ENCODE results near the gene LHX3. TPM values are rescaled to one million over a fixed set of nuclear protein-coding genes. Genes with fewer than 3 reads are reported as not detected.
"Not testable (repeated sequence)": the region's sequence is repeated elsewhere in the genome, so short reads cannot be mapped to it uniquely, and the experiment has no call there.

The LHX3 gene
- polyA plus RNA-seq, 1 donor: not detected

DNA sequence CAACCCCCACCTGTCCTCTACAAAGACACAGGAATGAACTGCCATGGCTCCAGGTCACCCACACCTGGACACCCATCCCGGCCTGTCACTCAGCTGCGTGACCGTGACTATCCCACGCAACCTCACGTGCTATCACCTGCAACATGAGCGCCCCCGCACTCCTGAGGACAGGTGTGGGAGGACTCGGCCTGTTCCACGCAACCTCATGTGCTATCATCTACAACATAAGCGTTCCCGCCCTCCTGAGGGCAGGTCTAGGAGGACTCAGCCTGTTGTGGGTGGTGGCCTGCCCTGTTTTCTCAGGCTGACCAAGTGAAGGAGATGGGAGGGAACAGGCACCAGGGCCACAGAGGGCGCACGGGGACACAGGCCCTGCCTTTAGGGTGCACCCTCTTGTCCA, 36.6 kb upstream of the LHX3 start:
- DNase-seq: no peak

DNA sequence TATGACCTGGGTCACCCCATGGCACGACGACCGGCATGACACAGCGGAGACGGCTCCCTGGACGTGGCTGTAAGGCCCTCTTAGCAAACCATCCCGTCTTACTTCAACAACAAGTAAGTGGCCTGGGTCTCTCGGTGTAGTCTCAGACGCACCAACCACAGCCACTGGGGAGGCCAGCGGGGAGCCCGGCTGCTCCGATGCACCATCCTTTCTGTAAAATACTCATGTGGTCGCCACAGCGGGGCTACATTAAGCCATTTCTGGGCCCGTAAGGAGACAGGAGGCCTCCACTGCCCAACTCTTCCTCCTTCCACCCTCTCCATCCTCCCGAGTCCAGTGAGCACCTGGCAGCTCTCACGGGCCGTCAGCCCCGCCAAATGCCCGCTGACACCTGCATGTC, 36.0 kb upstream of the LHX3 start:
- DNase-seq: no peak

- no peak for DNase-seq
These were observed 35.0 kb upstream of the LHX3 start for GRCh38 chr9:136239983-136240330.

GRCh38 chr9:136239135-136239982, 34.4 kb upstream of the LHX3 start:
- no peak for DNase-seq

GRCh38 chr9:136238342-136238732, 33.4 kb upstream of the LHX3 start:
- no peak for DNase-seq

DNA sequence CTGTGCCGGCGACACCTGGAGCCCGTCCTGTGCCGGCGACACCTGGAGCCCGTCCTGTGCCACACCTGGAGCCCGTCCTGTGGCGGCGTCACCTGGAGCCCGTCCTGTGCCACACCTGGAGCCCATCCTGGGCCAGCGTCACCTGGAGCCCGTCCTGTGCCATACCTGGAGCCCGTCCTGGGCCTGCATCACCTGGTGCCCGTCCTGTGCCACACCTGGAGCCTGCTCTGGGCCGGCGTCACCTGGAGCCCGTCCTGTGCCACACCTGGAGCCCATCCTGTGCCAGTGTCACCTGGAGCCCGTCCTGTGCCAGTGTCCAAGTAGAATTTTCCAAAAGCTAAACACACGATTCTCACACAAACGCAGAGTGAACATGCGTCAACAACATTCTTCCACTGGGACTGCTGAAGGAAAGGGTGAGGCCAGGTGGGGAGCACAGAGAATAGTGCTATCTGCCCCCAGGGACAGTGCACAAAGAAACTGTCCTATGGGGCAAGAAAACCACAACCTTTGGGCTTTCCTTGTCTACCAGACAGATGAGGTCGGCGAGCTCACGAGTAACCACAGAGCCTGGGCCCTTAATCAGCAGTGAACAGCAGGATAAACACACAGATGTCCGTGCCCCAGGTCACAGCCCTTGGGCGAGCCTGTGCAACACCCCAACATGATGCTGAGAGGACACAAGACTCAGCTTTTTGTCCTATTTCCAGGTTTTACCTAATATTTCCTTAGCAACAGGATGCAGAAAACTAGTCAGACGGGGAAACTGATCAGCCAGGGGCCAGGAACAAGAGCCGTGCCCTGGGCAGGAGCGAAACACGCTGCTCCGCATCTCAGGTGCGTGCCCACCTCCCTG, 32.8 kb upstream of the LHX3 start:
- DNase-seq: no peak

DNA sequence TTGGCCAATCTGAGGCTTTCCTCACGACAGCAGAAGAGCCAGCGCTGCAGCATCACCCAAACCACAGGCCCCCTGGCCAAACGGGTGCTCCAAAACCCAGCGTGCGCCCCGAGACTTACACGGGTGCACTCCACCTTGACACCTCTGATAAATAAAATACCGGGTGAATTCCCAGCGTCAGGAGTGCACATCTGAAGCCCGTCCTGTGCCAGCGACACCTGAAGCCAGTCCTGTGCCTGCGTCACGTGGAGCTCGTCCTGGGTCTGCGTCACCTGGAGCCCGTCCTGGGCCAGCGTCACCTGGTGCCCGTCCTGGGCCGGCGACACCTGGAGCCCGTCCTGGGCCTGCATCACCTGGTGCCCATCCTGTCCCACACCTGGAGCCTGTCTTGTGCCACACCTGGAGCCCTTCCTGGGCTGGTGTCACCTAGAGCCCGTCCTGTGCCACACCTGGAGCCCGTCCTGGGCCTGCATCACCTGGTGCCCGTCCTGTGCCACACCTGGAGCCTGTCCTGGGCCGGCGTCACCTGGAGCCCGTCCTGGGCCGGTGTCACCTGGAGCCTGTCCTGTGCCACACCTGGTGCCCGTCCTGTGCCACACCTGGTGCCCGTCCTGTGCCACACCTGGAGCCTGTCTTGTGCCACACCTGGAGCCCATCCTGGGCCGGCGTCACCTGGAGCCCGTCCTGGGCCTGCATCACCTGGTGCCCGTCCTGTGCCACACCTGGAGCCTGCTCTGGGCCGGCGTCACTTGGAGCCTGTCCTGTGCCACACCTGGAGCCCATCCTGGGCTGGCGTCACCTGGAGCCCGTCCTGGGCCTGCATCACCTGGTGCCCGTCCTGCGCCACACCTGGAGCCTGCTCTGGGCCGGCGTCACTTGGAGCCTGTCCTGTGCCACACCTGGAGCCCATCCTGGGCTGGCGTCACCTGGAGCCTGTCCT, 31.8 kb upstream of the LHX3 start:
- not testable (repeated sequence) for DNase-seq

GRCh38 chr9:136235709-136236455, 31.0 kb upstream of the LHX3 start:
- no peak for DNase-seq

DNA sequence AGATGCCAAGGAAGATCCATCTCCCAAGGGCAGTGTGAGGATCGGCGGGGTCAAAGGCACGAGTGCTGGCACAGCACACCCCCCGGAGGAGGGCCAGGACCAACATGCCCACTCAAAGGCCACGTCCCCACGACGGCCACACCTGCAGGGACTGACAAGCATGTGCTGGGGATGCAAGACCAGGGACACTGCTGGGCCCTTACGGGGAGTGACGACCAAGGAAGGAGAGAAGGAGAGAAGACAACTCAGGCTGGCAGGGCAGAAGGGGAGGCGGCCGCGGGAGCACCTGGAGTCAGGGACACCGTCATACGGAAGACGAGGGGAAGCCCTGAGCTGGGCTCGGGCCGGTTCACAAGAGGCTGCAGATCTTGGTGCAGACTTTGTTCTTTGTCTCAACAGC, 30.2 kb upstream of the LHX3 start:
- no peak for DNase-seq

DNA sequence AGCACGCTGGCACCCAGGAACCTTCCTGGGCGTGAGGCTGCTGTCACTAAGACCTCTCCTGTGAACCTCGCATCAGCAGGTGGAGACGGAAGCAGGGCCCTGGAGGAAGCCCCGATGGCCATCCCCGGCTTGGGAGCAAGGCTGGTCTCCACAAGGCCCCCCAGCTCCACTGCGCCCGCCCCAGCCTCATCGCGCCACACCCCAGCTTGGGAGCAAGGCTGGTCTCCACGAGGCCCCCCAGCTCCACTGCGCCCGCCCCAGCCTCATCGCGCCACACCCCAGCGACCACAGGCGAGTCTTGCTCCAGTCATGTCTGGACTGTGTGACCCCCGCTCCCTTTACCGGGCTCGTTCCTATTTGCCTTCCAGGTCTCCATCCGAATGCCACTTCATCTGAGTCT, 29.7 kb upstream of the LHX3 start:
- DNase-seq: no peak

DNA sequence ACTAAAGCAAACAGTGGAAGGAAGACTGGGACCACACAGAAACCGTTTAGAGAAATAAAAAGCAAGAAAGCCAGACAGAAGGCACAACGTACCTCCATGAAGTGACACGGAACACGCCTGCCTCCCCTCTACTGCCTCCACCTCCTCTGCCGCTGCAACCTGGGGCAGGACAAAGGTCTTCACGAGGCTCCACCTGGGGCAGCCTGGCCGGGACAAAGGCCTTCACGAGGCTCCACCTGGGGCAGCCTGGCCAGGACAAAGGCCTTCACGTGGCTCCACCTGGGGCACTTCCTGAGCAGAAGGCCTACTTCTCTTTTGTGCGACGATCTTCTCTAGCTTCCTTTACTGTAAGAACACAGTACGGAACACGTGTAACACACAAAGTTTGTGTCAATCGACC, 28.9 kb upstream of the LHX3 start:
- DNase-seq: no peak

GRCh38 chr9:136233411-136233810, 28.5 kb upstream of the LHX3 start:
- DNase-seq: no peak

DNA sequence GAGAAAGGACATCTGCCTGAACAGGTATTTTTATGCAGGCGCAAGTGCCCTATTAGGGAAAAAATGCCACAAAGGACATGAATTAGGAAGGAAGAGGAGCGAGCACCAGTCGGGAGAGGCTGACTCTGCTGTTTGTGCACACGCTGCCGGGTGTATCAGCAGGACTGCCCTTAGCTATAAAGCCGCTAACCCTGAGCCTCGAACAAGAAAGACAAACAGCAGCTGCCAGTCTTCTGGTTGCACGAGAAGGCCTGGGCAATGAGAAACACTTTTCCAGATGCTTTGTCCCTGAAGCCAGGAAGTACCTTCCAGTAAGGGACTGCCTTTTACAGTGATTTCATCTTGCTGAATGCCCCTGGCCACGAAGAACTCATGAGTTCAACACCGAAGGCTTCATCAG, 28.0 kb upstream of the LHX3 start:
- DNase-seq: no peak

GRCh38 chr9:136231478-136232297, 26.8 kb upstream of the LHX3 start:
- no peak for DNase-seq

DNA sequence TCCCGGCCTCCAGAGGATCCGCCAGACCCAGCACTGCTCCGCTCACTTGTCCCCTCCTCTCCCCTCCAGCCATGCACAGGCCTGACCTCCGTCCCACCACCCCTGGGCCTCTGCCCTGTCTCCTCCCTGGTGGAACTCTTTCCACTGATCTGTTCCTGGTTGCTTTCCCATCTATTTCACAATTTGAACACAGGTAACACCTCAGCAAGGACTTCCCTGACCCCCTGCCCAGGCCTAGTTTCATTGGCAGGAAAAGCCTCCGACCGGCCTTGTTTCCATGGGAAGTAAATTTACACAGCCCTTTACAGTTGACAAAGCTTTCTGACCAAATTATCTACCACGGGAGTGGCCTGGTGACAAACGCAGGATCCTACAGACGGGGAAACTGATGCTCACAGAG, 25.8 kb upstream of the LHX3 start:
- DNase-seq: no peak

DNA sequence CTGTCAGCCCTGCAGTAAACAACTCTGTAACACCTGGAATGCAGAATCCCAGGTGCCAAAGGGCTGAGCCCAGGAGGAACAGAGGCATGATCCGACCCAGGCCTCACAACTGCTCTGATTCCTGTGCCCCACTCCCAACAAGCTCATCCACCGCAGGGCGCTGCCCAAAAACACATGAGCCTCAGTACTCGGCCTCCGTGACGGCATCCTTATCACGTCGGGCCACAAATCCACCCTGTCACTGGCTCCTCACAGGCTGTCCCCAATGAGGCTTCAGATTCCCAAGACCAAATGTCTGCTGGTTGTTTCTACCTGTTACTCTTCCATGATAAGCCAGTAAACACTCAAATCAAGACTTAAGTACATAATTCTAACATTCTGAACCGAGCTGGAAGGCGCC, 25.4 kb upstream of the LHX3 start:
- no peak for DNase-seq

GRCh38 chr9:136229096-136230065, 24.5 kb upstream of the LHX3 start:
- no peak for DNase-seq

DNA sequence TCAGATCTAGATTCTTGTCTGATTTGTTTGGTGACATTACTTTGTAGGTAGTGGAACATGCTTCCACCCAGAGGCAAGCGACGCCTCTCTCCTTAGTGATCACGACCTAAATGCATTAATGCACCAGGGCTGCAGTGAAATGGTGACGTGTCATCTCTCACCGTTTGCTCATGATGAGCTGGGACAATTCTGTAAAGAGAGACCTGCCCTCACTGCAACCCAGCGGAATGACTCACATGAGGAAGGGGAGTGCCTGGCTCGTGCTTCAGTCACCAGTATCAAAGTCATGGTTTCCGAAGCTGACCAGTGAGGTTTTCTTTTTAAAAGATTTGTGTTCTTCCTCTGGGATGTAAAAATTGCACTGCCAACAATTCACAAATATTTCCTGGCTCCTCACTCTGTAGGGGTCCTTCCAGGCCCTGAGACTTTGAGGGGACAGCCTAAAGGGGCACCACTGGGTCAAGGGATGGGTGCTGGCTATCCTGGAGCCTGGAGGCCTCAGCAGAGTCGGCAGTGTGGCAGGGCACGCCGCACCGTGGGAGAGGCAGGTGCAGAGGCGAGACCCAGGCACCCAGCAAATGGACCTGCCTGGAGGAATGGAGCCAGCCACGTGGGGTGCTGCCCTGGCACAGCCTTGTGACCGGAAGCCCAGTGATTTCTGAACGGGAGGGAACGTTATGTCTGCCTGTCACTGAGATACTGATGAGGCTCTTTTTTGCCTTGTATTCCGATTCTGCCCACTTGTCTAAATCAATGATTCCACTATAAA, 23.4 kb upstream of the LHX3 start:
- DNase-seq: no peak
